GM12878 (cell line): Measurements from ENCODE around the gene SLC9A3. TPM values are rescaled to one million over a fixed set of nuclear protein-coding genes. Genes with fewer than 3 reads are reported as not detected.

ENCODE experiments used
- ATAC-seq: fragments of 200-7000 bp; cut with Tn5 transposase; 3 replicates; pipeline ENCODE4 v1.9.1; 2020; ENCODE audit warnings: mild to moderate bottlenecking, moderate library complexity
- BruUV-seq: library from RNA; stranded (reverse); fragments of 400-500 nt; replicated peaks from 2 replicates; lab custom pipeline; 2021; lab: Mats Ljungman, UMichigan
- CTCF ChIA-PET: fragments of 300-600 bp; sonication (Branson Sonifier 250); formaldehyde crosslinking; extraction: SDS; loops from one replicate; lab custom pipeline; 2021; ENCODE audit warnings: inconsistent platforms; lab: Yijun Ruan, JAX
- POLR2A ChIA-PET: fragments of 350-600 bp; formaldehyde crosslinking; extraction: SDS; loops from one replicate; lab custom pipeline; 2021; ENCODE audit warnings: inconsistent platforms; lab: Charles Lee
- RAD21 ChIA-PET: fragments of 300-600 bp; sonication (Branson Sonifier 250); formaldehyde crosslinking; loops from one replicate; lab custom pipeline; 2023; ENCODE audit warnings: antibody characterized with exemption; ENCODE audit not compliant: unreplicated experiment; lab: Charles Lee
- SMC1A ChIA-PET: fragments of 300-600 bp; sonication (Branson Sonifier 250); formaldehyde crosslinking; loops from one replicate; lab custom pipeline; 2023; ENCODE audit not compliant: unreplicated experiment, uncharacterized antibody; lab: Charles Lee
- DNase-seq: peaks from one replicate; pipeline ENCODE4 v3.0.0-alpha.2; 2011; ENCODE audit warnings: low read depth, low spot score
- FAIRE-seq: peaks from 3 replicates; lab custom pipeline; 2011; peaks lifted over from hg19 to GRCh38; lab: Jason Lieb, UNC
- H2AFZ ChIP-seq: 2 replicates; pipeline ENCODE4 v1.6.0; 2011; ENCODE audit warnings: low read depth, low read length, control low read depth; ENCODE audit not compliant: control insufficient read depth
- H3K27ac ChIP-seq: 2 replicates; pipeline ENCODE4 v1.5.1; 2011; ENCODE audit warnings: control low read depth; ENCODE audit not compliant: control insufficient read depth, insufficient read depth
- H3K27me3 ChIP-seq, 2 experiments: replicated peaks in 1 of 2; 2 replicates each; pipeline versions ENCODE4 v1.6.0 to v1.6.1; 2011; ENCODE audit warnings: low read length in 1 of 2; ENCODE audit not compliant: control insufficient read depth in 2 of 2, insufficient read depth in 2 of 2
- H3K36me3 ChIP-seq, 2 experiments: 2 replicates each; pipeline ENCODE4 v1.5.1; 2011; ENCODE audit warnings: low read length in 1 of 2; ENCODE audit not compliant: control insufficient read depth in 2 of 2, insufficient read depth in 2 of 2
- H3K4me1 ChIP-seq: 2 replicates; pipeline ENCODE4 v1.6.1; 2011; ENCODE audit warnings: mild to moderate bottlenecking, low read length, moderate library complexity, mixed read lengths; ENCODE audit not compliant: control insufficient read depth, insufficient read depth
- H3K4me2 ChIP-seq: 2 replicates; pipeline ENCODE4 v1.6.0; 2011; ENCODE audit warnings: control low read depth; ENCODE audit not compliant: control insufficient read depth, insufficient read depth
- H3K4me3 ChIP-seq: fragments of 200-600 bp; sonication (generic); 2 replicates; pipeline ENCODE4 v1.5.1; 2016
- H3K79me2 ChIP-seq: 2 replicates; pipeline ENCODE4 v1.6.0; 2011; ENCODE audit warnings: low read length; ENCODE audit not compliant: control insufficient read depth, insufficient read depth
- H3K9ac ChIP-seq: 2 replicates; pipeline ENCODE4 v1.8.0; 2011; ENCODE audit warnings: low read length, control low read depth, mixed read lengths; ENCODE audit not compliant: control insufficient read depth, insufficient read depth
- H3K9me3 ChIP-seq: replicated peaks from 3 replicates; pipeline ENCODE4 v1.5.1; 2011; ENCODE audit warnings: mild to moderate bottlenecking, low read length; ENCODE audit not compliant: control insufficient read depth, insufficient read depth
- H4K20me1 ChIP-seq: 2 replicates; pipeline ENCODE4 v1.6.0; 2011; ENCODE audit not compliant: control insufficient read depth, insufficient read depth
- EED ChIP-seq: sonication (generic); IDR thresholded peaks from 2 replicates; pipeline ENCODE4 v1.6.1; 2016; ENCODE audit warnings: antibody characterized with exemption, low read depth
- ELK1 ChIP-seq: IDR thresholded peaks from 2 replicates; pipeline ENCODE4 v1.6.1; 2012; ENCODE audit warnings: low read depth, low read length, improper control_type of control experiment
- GATAD2B ChIP-seq: fragments of 450-650 bp; conservative IDR thresholded peaks from 2 replicates; pipeline ENCODE4 v1.6.1; 2017; ENCODE audit warnings: low read depth, mild to moderate bottlenecking, moderate library complexity
- HDGF ChIP-seq: fragments of 450-650 bp; IDR thresholded peaks from 2 replicates; pipeline ENCODE4 v1.6.1; 2016; ENCODE audit warnings: antibody characterized with exemption
- IKZF1 ChIP-seq: fragments of 450-650 bp; conservative IDR thresholded peaks from 2 replicates; pipeline ENCODE4 v1.6.1; 2017; ENCODE audit warnings: antibody characterized with exemption, mild to moderate bottlenecking
- JUNB ChIP-seq: IDR thresholded peaks from 2 replicates; pipeline ENCODE4 v1.6.1; 2016; ENCODE audit warnings: antibody characterized with exemption, mild to moderate bottlenecking
- JUND ChIP-seq: IDR thresholded peaks from 2 replicates; pipeline ENCODE4 v1.6.1; 2012; ENCODE audit warnings: low read depth, mild to moderate bottlenecking, low read length, improper control_type of control experiment, moderate library complexity
- KLF5 ChIP-seq: fragments of 450-650 bp; IDR thresholded peaks from 2 replicates; pipeline ENCODE4 v1.6.1; 2014; ENCODE audit warnings: mild to moderate bottlenecking; ENCODE audit not compliant: partially characterized antibody
- MLLT1 ChIP-seq: fragments of 450-650 bp; IDR thresholded peaks from 2 replicates; pipeline ENCODE4 v1.6.1; 2016; ENCODE audit warnings: mild to moderate bottlenecking
- MYC ChIP-seq: IDR thresholded peaks from 2 replicates; pipeline ENCODE4 v1.6.1; 2011; ENCODE audit warnings: mild to moderate bottlenecking, low read length, moderate library complexity, inconsistent platforms; ENCODE audit not compliant: insufficient read depth, insufficient replicate concordance, insufficient read length, severe bottlenecking
- NFYB ChIP-seq: IDR thresholded peaks from 2 replicates; pipeline ENCODE4 v1.6.1; 2011; ENCODE audit warnings: low read depth, mild to moderate bottlenecking, low read length, improper control_type of control experiment, moderate library complexity; ENCODE audit not compliant: insufficient read depth
- PAX5 ChIP-seq: IDR thresholded peaks from 2 replicates; pipeline ENCODE4 v1.6.1; 2011; ENCODE audit warnings: low read depth, low read length, borderline replicate concordance
- RFX5 ChIP-seq: IDR thresholded peaks from 2 replicates; pipeline ENCODE4 v1.6.1; 2011; ENCODE audit warnings: low read depth, low read length, improper control_type of control experiment
- SKIL ChIP-seq: fragments of 450-650 bp; IDR thresholded peaks from 2 replicates; pipeline ENCODE4 v1.6.1; 2017; ENCODE audit warnings: mild to moderate bottlenecking, low read depth, inconsistent platforms; ENCODE audit not compliant: poor library complexity, severe bottlenecking
- TAF1 ChIP-seq: IDR thresholded peaks from 2 replicates; pipeline ENCODE4 v1.6.1; 2011; ENCODE audit warnings: mild to moderate bottlenecking, low read depth, low read length, borderline replicate concordance
- TBL1XR1 ChIP-seq: IDR thresholded peaks from 2 replicates; pipeline ENCODE4 v1.6.1; 2012; ENCODE audit warnings: low read depth, low read length, improper control_type of control experiment
- TCF3 ChIP-seq: IDR thresholded peaks from 2 replicates; pipeline ENCODE4 v1.6.1; 2012; ENCODE audit warnings: low read depth, mild to moderate bottlenecking, low read length, borderline replicate concordance; ENCODE audit not compliant: insufficient read depth
- YBX1 ChIP-seq: fragments of 450-650 bp; IDR thresholded peaks from 2 replicates; pipeline ENCODE4 v1.6.1; 2016; ENCODE audit warnings: antibody characterized with exemption
- ZBTB33 ChIP-seq: fragments of 450-650 bp; IDR thresholded peaks from 2 replicates; pipeline ENCODE4 v1.6.1; 2017; ENCODE audit warnings: mild to moderate bottlenecking
- ZNF217 ChIP-seq: fragments of 450-650 bp; IDR thresholded peaks from 2 replicates; pipeline ENCODE4 v1.6.1; 2017; ENCODE audit warnings: antibody characterized with exemption, mild to moderate bottlenecking
- WGBS: methylation state at CpG from one replicate; pipeline ENCODE4 v1.1.6; 2016; ENCODE audit warnings: low lambda C conversion rate; ENCODE audit not compliant: insufficient replicate concordance, insufficient coverage; ENCODE audit errors: missing lambda C conversion rate; 5-methylcytosine and 5-hydroxymethylcytosine counted together
- in situ Hi-C: fragments of 300-500 bp; cut with MboI; formaldehyde crosslinking; loops from 9 replicates; pipeline ENCODE4 v1.14.3; 2018; ENCODE audit warnings: mixed read lengths
- intact Hi-C: fragments of 100-400 bp; cut with micrococcal nuclease; formaldehyde crosslinking; loops from one replicate; pipeline ENCODE4 v1.14.2; 2022; ENCODE audit not compliant: unreplicated experiment
- polyA plus RNA-seq, 11 experiments: library from polyadenylated mRNA; depleted of rRNA in 4 of 11; unstranded in 6 of 11; stranded (reverse) in 5 of 11; fragments of >200 nt; fragmentation: Nextera tagmentation in 4 of 11; fragmentation: Illumina TruSeq in 1 of 11; extraction: Ambion mirVana in 4 of 11; extraction: Trizol in 1 of 11; gene quantifications; 1 replicate in 1 of 11; 2 replicates in 10 of 11; pipeline versions ENCODE4 v1.2.1 to v1.2.3, GENCODE V29; 2011 to 2016; ENCODE audit warnings: inconsistent platforms in 2 of 11, missing spikeins in 2 of 11, low read depth in 1 of 11
- total RNA-seq, 4 experiments: library from RNA; depleted of rRNA in 3 of 4; stranded (reverse); fragments of >200 nt in 3 of 4; fragmentation: Illumina TruSeq in 1 of 4; extraction: Trizol in 1 of 4; gene quantifications; 2 replicates each; pipeline versions ENCODE4 v1.2.1 to v1.2.3, GENCODE V29; 2013 to 2021

SLC9A3 gene
- total and polyA plus RNA-seq, 10 of the 15 experiments (the other 5 are each of a cell fraction or from before 2014, with no cell fraction given), result 0.04 to 5.2 (median 2.3) TPM; not detected in 1

- H2AFZ ChIP-seq, result no peak overlapping the region
- no peak for FAIRE-seq
- no peaks in the 10 kb centered on the region for H3K4me1 ChIP-seq
- no peaks in the 10 kb centered on the region for H3K9me3 ChIP-seq
- RAD21 ChIA-PET, result no interaction called here
- H3K27me3 ChIP-seq, result no peaks in the 10 kb centered on the region
- no peak for ATAC-seq
- H3K79me2 ChIP-seq, result no peaks in the 10 kb centered on the region
- no peak for TF ChIP-seq SKIL
- TF ChIP-seq EED, result no peak
- TF ChIP-seq TAF1, result no peak
- no peak for TF ChIP-seq ZNF217
- TF ChIP-seq MLLT1, result no peak
- no peak for TF ChIP-seq NFYB
- no peak for TF ChIP-seq PAX5
- no peak for TF ChIP-seq TCF3
- no peak for TF ChIP-seq KLF5
- no peak for TF ChIP-seq MYC
- no peak for TF ChIP-seq HDGF
- TF ChIP-seq JUNB, result no peak
- no peak for TF ChIP-seq JUND
- no peak for TF ChIP-seq RFX5
- TF ChIP-seq ELK1, result no peak
- TF ChIP-seq YBX1, result no peak
- TF ChIP-seq GATAD2B, result no peak
- TF ChIP-seq IKZF1, result no peak
- TF ChIP-seq TBL1XR1, result no peak
- no peak for TF ChIP-seq ZBTB33
- TF ChIP-seq, all 136 proteins: peak for 0
- BruUV-seq, result no TSS peak
- ChIA-PET SMC1A (no interaction called here), CTCF (no interaction called here), POLR2A (no interaction called here)
- H3K36me3 ChIP-seq, result no peaks in the 10 kb centered on the region
- DNase-seq, result no peak
- intact Hi-C loops (no loop called here), in situ Hi-C loops (no loop called here)
- H4K20me1 ChIP-seq, result no peaks in the 10 kb centered on the region
- H3K9ac ChIP-seq, result no peak overlapping the region
- no peak overlapping the region for H3K4me3 ChIP-seq
- WGBS, result 76% methylated on average over 18 of the region's 24 CpGs
- H3K4me2 ChIP-seq, result no peak overlapping the region
- H3K27ac ChIP-seq, result no peak overlapping the region
Measured at GRCh38 chr5:484556-484955, 39.7 kb downstream of the SLC9A3 start.
